ENCODE measurements around the gene DNAI2.
"Not testable (repeated sequence)": the region's sequence is repeated elsewhere in the genome, so short reads cannot be mapped to it uniquely, and the experiment has no call there.

The DNAI2 gene

DNA sequence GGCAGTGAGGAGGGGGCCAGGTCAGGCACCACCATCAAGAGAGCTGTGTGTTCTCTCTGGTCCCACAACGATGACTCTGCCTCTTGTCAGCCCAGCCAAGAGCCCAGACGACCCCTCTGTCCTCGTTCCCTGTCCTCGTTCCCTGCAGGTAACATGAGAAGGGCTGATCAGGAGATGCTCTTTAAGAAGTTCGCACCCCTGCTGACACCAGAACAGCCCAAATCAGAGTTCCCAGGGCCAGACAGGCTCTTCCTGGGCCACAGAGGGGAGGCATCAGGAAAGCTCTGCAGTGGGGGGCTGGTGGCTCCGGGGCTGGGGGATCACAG, 13.5 kb upstream of the DNAI2 start:
- ATAC-seq, result no peak
- TF ChIP-seq TCF4 (CRISPR knock-in tag; IDR thresholded peaks at IDR 0.05; ENCODE audit: borderline replicate concordance) (no peak), GLIS3 (CRISPR knock-in tag; IDR thresholded peaks at IDR 0.05) (no peak), ZNF70 (CRISPR knock-in tag; IDR thresholded peaks at IDR 0.05) (no peak), ZC3H10 (CRISPR knock-in tag; IDR thresholded peaks at IDR 0.05) (no peak), BACH2 (CRISPR knock-in tag; IDR thresholded peaks at IDR 0.05; ENCODE audit: borderline replicate concordance) (no peak), ZFP3 (CRISPR knock-in tag; IDR thresholded peaks at IDR 0.05) (no peak), ARNTL (CRISPR knock-in tag; IDR thresholded peaks at IDR 0.05; ENCODE audit: borderline replicate concordance, low read depth) (no peak), PPARA (CRISPR knock-in tag; IDR thresholded peaks at IDR 0.05; ENCODE audit: borderline replicate concordance) (no peak), RARB (CRISPR knock-in tag; IDR thresholded peaks at IDR 0.05) (no peak), CSDC2 (CRISPR knock-in tag; IDR thresholded peaks at IDR 0.05) (no peak), ZFP30 (CRISPR knock-in tag; IDR thresholded peaks at IDR 0.05) (no peak), ESRRG (CRISPR knock-in tag; IDR thresholded peaks at IDR 0.05) (no peak), ZNF8 (CRISPR knock-in tag; IDR thresholded peaks at IDR 0.05) (no peak), ISL1 (CRISPR knock-in tag; IDR thresholded peaks at IDR 0.05) (no peak)
- TF ChIP-seq, protein P1, sequence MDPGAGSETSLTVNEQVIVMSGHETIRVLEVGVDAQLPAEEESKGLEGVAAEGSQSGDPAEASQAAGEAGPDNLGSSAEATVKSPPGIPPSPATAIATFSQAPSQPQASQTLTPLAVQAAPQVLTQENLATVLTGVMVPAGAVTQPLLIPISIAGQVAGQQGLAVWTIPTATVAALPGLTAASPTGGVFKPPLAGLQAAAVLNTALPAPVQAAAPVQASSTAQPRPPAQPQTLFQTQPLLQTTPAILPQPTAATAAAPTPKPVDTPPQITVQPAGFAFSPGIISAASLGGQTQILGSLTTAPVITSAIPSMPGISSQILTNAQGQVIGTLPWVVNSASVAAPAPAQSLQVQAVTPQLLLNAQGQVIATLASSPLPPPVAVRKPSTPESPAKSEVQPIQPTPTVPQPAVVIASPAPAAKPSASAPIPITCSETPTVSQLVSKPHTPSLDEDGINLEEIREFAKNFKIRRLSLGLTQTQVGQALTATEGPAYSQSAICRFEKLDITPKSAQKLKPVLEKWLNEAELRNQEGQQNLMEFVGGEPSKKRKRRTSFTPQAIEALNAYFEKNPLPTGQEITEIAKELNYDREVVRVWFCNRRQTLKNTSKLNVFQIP (CRISPR knock-in tag; IDR thresholded peaks at IDR 0.05; ENCODE audit: borderline replicate concordance, low read depth), result no peak
- TF ChIP-seq, protein P2, sequence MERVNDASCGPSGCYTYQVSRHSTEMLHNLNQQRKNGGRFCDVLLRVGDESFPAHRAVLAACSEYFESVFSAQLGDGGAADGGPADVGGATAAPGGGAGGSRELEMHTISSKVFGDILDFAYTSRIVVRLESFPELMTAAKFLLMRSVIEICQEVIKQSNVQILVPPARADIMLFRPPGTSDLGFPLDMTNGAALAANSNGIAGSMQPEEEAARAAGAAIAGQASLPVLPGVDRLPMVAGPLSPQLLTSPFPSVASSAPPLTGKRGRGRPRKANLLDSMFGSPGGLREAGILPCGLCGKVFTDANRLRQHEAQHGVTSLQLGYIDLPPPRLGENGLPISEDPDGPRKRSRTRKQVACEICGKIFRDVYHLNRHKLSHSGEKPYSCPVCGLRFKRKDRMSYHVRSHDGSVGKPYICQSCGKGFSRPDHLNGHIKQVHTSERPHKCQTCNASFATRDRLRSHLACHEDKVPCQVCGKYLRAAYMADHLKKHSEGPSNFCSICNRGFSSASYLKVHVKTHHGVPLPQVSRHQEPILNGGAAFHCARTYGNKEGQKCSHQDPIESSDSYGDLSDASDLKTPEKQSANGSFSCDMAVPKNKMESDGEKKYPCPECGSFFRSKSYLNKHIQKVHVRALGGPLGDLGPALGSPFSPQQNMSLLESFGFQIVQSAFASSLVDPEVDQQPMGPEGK (CRISPR knock-in tag; IDR thresholded peaks at IDR 0.05; ENCODE audit: borderline replicate concordance), result no peak
- TF ChIP-seq, protein P3, sequence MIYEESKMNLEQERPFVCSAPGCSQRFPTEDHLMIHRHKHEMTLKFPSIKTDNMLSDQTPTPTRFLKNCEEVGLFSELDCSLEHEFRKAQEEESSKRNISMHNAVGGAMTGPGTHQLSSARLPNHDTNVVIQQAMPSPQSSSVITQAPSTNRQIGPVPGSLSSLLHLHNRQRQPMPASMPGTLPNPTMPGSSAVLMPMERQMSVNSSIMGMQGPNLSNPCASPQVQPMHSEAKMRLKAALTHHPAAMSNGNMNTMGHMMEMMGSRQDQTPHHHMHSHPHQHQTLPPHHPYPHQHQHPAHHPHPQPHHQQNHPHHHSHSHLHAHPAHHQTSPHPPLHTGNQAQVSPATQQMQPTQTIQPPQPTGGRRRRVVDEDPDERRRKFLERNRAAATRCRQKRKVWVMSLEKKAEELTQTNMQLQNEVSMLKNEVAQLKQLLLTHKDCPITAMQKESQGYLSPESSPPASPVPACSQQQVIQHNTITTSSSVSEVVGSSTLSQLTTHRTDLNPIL (CRISPR knock-in tag; IDR thresholded peaks at IDR 0.05; ENCODE audit: low read depth), result no peak
- TF ChIP-seq, protein P4, sequence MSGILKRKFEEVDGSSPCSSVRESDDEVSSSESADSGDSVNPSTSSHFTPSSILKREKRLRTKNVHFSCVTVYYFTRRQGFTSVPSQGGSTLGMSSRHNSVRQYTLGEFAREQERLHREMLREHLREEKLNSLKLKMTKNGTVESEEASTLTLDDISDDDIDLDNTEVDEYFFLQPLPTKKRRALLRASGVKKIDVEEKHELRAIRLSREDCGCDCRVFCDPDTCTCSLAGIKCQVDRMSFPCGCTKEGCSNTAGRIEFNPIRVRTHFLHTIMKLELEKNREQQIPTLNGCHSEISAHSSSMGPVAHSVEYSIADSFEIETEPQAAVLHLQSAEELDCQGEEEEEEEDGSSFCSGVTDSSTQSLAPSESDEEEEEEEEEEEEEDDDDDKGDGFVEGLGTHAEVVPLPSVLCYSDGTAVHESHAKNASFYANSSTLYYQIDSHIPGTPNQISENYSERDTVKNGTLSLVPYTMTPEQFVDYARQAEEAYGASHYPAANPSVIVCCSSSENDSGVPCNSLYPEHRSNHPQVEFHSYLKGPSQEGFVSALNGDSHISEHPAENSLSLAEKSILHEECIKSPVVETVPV (CRISPR knock-in tag; IDR thresholded peaks at IDR 0.05), result no peak
- TF ChIP-seq, protein P5, sequence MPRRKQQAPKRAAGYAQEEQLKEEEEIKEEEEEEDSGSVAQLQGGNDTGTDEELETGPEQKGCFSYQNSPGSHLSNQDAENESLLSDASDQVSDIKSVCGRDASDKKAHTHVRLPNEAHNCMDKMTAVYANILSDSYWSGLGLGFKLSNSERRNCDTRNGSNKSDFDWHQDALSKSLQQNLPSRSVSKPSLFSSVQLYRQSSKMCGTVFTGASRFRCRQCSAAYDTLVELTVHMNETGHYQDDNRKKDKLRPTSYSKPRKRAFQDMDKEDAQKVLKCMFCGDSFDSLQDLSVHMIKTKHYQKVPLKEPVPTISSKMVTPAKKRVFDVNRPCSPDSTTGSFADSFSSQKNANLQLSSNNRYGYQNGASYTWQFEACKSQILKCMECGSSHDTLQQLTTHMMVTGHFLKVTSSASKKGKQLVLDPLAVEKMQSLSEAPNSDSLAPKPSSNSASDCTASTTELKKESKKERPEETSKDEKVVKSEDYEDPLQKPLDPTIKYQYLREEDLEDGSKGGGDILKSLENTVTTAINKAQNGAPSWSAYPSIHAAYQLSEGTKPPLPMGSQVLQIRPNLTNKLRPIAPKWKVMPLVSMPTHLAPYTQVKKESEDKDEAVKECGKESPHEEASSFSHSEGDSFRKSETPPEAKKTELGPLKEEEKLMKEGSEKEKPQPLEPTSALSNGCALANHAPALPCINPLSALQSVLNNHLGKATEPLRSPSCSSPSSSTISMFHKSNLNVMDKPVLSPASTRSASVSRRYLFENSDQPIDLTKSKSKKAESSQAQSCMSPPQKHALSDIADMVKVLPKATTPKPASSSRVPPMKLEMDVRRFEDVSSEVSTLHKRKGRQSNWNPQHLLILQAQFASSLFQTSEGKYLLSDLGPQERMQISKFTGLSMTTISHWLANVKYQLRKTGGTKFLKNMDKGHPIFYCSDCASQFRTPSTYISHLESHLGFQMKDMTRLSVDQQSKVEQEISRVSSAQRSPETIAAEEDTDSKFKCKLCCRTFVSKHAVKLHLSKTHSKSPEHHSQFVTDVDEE (CRISPR knock-in tag; IDR thresholded peaks at IDR 0.05), result no peak

DNA sequence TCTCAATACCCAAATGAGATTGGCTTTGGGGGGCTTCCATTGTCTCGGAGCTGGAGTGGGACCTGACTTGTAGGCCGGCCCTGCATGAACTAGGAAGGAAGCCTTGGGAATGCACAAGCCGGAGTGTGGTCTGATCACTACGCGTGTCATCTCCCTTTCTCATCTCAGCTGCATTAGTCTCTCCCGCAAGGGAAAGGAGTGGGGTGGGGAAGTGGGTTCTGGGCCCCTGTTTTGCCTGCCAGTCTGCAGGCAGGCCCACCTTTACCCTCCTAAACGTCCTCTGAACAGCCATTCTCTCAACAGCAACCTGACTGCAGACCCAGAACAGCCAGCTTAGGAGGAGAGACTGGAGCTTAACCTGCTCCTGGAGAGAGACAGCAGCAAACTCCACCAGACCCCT, 11.4 kb upstream of the DNAI2 start:
- no peak for ATAC-seq
- no peak for TF ChIP-seq OSR1 (CRISPR knock-in tag; IDR thresholded peaks at IDR 0.05)
- TF ChIP-seq, protein P1 (CRISPR knock-in tag; IDR thresholded peaks at IDR 0.05; ENCODE audit: borderline replicate concordance, low read depth), result no peak
- TF ChIP-seq, protein P2 (CRISPR knock-in tag; IDR thresholded peaks at IDR 0.05; ENCODE audit: borderline replicate concordance), result no peak
- no peak for TF ChIP-seq BACH2 (CRISPR knock-in tag; IDR thresholded peaks at IDR 0.05; ENCODE audit: borderline replicate concordance)
- TF ChIP-seq ZFP30 (CRISPR knock-in tag; IDR thresholded peaks at IDR 0.05), result no peak
- TF ChIP-seq RARB (CRISPR knock-in tag; IDR thresholded peaks at IDR 0.05), result no peak
- TF ChIP-seq, protein P4 (CRISPR knock-in tag; IDR thresholded peaks at IDR 0.05), result no peak
- TF ChIP-seq TCF4 (CRISPR knock-in tag; IDR thresholded peaks at IDR 0.05; ENCODE audit: borderline replicate concordance), result no peak
- no peak for TF ChIP-seq GLIS3 (CRISPR knock-in tag; IDR thresholded peaks at IDR 0.05)
- TF ChIP-seq ZFP3 (CRISPR knock-in tag; IDR thresholded peaks at IDR 0.05), result no peak

DNA sequence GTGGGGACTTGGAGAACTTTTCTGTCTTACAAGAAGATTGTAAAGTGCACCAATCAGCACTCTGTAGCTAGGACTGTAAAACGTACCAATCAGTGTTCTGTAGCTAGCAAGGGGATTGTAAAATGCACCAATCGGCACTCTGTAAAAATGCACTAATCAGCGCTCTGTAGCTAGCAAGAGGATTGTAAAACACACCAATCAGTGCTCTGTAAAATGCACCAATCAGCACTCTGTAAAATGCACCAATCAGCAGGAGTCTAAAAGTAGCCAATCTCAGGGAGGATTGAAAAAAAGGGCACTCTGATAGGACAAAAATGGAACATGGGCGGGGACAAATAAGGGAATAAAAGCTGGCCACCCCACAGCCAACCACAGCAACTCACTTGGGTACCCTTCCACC, 7.0 kb upstream of the DNAI2 start:
- not testable (repeated sequence) for ATAC-seq

Measured in SK-N-SH treated with all-trans-retinoic acid at 6 μM for 48 hours (cell line).